GM12864 (cell line): ENCODE results near the gene SRSF11.
"Not testable (repeated sequence)": the region's sequence is repeated elsewhere in the genome, so short reads cannot be mapped to it uniquely, and the experiment has no call there.

Experiments
- DNase-seq: peaks from one replicate; pipeline ENCODE4 v3.0.0-alpha.2; 2011; ENCODE audit warnings: low read depth
- H3K4me3 ChIP-seq: 2 replicates; pipeline ENCODE4 v1.5.1; 2011; ENCODE audit warnings: mild to moderate bottlenecking, low read depth, low read length, control low read depth
- TF ChIP-seq, protein P1 (sequence below): IDR thresholded peaks from 2 replicates; pipeline ENCODE4 v1.5.1; 2011; ENCODE audit warnings: low read depth, mild to moderate bottlenecking, moderate library complexity, low read length, control low read depth, inconsistent platforms; ENCODE audit errors: missing control alignments

The SRSF11 gene, protein sequence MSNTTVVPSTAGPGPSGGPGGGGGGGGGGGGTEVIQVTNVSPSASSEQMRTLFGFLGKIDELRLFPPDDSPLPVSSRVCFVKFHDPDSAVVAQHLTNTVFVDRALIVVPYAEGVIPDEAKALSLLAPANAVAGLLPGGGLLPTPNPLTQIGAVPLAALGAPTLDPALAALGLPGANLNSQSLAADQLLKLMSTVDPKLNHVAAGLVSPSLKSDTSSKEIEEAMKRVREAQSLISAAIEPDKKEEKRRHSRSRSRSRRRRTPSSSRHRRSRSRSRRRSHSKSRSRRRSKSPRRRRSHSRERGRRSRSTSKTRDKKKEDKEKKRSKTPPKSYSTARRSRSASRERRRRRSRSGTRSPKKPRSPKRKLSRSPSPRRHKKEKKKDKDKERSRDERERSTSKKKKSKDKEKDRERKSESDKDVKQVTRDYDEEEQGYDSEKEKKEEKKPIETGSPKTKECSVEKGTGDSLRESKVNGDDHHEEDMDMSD

DNA sequence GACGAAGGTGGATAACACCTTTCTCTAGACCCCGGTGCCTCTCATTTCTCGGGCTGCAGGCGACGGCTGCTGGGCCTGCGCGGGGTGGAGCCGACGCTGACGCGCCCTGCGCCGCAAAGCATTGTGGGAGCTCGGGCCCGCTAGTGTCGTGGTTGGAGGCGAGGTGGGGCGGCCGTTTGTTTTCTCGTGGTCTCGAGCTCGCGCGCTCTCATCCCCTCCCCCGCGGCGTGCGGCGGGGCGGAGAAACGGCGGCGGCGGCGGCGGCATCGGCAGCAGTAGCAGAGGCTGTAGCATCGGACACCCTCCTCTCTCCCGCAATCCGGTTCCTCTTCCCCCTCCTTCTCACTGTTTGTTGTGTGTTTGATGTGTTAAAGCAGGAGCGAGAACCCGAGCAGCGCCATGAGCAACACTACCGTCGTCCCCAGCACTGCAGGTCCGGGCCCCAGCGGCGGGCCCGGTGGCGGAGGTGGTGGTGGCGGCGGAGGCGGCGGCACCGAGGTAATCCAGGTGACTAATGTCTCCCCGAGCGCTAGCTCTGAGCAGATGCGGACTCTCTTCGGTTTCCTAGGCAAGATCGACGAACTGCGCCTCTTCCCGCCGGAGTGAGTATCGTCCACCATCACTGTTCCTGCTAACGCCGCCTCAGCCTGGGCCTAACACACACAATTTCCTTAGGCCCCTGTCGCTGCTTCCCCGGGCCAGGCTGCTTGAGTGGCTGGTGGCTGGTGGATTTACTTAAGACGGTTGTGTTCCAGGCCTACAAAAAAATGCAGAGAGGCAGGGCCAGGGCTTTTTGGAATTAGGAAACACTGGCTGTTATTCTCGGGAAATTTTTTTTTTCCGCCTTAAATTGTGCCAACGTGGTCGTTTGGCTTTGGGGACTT is at the start of gene SRSF11:
SRSF11 (plus strand) TSS at position 143 of the 884 bp plus-strand sequence; CDS start at position 400, 257 bp downstream.
- TF ChIP-seq, protein P1, sequence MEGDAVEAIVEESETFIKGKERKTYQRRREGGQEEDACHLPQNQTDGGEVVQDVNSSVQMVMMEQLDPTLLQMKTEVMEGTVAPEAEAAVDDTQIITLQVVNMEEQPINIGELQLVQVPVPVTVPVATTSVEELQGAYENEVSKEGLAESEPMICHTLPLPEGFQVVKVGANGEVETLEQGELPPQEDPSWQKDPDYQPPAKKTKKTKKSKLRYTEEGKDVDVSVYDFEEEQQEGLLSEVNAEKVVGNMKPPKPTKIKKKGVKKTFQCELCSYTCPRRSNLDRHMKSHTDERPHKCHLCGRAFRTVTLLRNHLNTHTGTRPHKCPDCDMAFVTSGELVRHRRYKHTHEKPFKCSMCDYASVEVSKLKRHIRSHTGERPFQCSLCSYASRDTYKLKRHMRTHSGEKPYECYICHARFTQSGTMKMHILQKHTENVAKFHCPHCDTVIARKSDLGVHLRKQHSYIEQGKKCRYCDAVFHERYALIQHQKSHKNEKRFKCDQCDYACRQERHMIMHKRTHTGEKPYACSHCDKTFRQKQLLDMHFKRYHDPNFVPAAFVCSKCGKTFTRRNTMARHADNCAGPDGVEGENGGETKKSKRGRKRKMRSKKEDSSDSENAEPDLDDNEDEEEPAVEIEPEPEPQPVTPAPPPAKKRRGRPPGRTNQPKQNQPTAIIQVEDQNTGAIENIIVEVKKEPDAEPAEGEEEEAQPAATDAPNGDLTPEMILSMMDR: no peak
- H3K4me3 ChIP-seq: peak within 1 kb of the TSS; percentile 79
- DNase-seq: peak; percentile 76

DNA sequence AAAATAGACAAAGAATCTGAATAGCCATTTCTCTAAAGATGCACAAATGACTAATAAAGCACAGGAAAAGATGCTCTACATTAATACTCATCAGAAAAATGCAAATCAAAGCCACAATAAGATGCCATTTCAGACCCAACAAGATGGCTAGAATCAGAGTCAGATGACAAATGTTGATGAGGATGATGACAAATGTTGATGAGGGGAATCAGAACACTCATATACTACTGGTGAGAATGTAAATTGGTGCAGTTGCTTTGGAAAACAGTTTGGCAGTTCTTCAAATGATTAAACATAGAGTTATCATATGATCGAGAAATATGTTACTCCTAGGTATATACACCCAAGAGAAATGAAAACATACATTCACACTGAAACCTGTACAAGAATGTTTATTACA is 49.7 kb upstream of the SRSF11 start:
- DNase-seq: no peak
- H3K4me3 ChIP-seq: no peak overlapping the region
- TF ChIP-seq, protein P1: no peak

DNA sequence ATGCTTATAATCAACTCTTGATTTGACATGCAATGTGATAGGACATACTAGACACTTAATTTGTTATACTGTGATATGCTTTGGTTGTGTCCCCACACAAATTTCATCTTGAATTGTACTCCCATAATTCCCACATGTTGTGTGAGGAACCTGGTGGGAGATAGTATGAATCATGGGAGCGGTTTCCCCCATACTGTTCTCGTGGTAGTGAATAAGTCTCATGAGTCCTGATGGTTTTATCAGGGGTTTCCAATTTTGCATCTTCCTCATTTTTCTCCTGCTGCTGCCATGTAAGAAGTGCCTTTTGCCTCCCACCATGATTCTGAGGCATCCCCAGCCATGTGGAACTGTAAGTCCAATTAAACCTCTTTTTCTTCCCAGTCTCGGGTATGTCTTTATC is 36.0 kb upstream of the SRSF11 start:
- not testable (repeated sequence) for DNase-seq, H3K4me3 ChIP-seq

DNA sequence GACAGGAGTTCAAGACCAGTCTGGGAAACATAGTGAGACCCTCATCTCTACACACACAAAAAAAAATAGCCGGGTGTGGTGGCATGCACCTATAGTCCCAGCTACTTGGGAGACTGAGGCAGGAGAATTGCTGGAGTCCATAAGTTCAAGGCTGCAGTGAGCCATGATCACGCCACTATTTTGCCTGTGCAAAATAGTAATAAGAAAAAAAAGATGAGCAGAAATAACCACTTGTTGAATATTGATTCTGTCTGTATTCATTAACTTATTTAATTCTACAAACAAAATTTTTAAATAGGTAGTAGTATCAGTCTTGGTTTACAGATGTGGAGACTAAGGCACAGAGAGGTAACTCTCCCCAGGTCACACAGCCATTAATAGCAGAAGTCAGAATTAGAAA is 32.7 kb upstream of the SRSF11 start:
- TF ChIP-seq, protein P1: no peak
- no peak overlapping the region for H3K4me3 ChIP-seq
- no peak for DNase-seq

DNA sequence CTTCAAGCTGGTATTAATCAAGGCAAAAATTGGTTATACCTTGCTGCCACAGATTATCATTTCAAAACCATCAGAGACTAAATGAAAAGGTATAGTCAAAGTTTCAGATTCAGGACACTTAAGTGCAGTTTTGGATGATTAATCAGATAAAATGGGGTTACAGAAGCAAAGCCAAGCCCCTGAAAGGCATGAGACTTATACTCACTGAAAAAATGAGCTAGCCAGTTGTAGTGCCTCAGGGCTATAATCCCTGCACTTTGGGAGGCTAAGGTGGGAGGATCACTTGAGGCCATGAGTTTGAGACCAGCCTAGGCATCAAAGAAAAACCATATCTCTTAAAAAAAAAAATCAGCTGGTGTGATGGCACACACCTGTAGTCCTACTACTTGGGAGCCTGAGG is 31.0 kb upstream of the SRSF11 start:
- TF ChIP-seq, protein P1: no peak
- no peak overlapping the region for H3K4me3 ChIP-seq
- DNase-seq: no peak

DNA sequence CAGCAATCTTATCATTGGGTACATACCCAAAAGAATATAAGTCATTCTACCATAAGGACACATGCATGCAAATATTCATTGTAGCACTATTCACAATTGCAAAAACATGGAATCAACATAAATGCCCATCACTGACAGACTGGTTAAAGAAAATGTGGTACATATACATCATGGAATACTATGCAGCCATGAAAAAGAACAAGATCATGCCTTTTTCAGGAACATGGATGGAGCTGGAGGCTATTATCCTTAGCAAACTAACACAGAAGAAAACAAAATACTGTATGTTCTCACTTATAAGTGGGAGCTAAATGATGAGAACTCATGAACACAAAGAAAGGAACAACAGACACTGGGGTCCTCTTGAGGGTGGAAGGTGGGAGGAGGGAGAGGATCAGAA is 28.7 kb upstream of the SRSF11 start:
- DNase-seq, H3K4me3 ChIP-seq: not testable (repeated sequence)

DNA sequence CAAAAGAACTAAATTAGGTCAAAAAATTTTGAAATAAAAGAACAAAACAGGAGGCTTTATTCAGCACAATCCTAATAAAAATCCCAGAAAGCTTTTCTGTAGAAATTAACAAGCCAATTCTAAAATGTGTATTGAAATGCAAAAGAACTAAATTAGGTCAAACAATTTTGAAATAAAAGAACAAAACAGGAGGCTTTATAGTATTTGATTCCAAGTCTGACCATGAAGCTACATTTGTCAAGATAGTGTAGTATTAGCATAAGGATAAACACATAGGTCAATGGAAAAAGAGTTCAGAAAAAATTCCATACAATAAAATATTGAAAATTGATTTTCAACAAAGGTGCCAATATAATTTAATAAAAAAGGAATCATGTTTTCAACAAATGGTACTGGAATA is 26.6 kb upstream of the SRSF11 start:
- TF ChIP-seq, protein P1: no peak
- no peak for DNase-seq
- no peak overlapping the region for H3K4me3 ChIP-seq

DNA sequence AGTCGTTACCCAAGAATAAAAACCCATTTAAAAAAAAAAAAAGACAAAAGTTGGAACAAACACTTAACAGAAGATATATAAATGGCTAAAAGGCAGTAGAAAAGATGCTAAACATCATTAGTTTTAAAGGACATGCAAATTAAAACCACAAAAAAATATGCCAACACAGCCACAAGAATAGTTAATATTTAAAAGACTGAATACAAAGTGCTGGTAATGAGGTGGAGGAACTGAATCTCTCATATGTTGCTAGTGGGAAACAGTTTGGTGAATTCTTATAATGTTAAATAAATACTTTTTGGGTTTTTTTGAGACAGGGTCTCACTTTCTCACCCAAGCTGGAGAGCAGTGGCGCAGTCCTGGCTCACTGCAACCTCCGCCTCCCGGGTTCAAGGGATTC is 25.8 kb upstream of the SRSF11 start:
- no peak overlapping the region for H3K4me3 ChIP-seq
- DNase-seq: no peak
- TF ChIP-seq, protein P1: no peak
